PC-3 (cell line): ENCODE results near the gene GABARAPL2. TPM values are rescaled to one million over a fixed set of nuclear protein-coding genes. Genes with fewer than 3 reads are reported as not detected.

Experiments
- ATAC-seq: fragments of 200-7000 bp; cut with Tn5 transposase; 2 replicates; pipeline ENCODE4 v1.9.1; 2020; ENCODE audit warnings: mild to moderate bottlenecking, moderate library complexity
- BruUV-seq: library from RNA; stranded (reverse); fragments of 400-500 nt; replicated peaks from 2 replicates; lab custom pipeline; 2021; lab: Mats Ljungman, UMichigan
- CTCF ChIA-PET: fragments of 300-600 bp; sonication (Branson Sonifier 250); formaldehyde crosslinking; loops from one replicate; lab custom pipeline; 2022; ENCODE audit warnings: antibody characterized with exemption; lab: Charles Lee
- POLR2A ChIA-PET: fragments of 300-600 bp; sonication (Branson Sonifier 250); formaldehyde crosslinking; loops from one replicate; lab custom pipeline; 2022; ENCODE audit warnings: antibody characterized with exemption; ENCODE audit not compliant: unreplicated experiment; lab: Charles Lee
- DNase-seq: peaks from one replicate; pipeline ENCODE4 v3.0.0-alpha.2; 2015
- H2AFZ ChIP-seq: fragments of 300-600 bp; sonication (generic); 2 replicates; pipeline ENCODE4 v1.6.0; 2016; ENCODE audit warnings: antibody characterized with exemption, low read length
- H3F3A ChIP-seq: fragments of 300-600 bp; sonication (generic); one replicate; pipeline ENCODE4 v1.6.0; 2017; ENCODE audit warnings: antibody characterized with exemption, low read length, control low read depth, mild to moderate bottlenecking; ENCODE audit not compliant: unreplicated experiment
- H3K27ac ChIP-seq: fragments of 300-600 bp; sonication (generic); 2 replicates; pipeline ENCODE4 v1.5.1; 2016; ENCODE audit warnings: mild to moderate bottlenecking, low read length
- H3K27me3 ChIP-seq: fragments of 300-600 bp; sonication (generic); 2 replicates; pipeline ENCODE4 v1.6.1; 2016; ENCODE audit warnings: low read length, mixed read lengths
- H3K36me3 ChIP-seq: fragments of 300-600 bp; sonication (generic); 2 replicates; pipeline ENCODE4 v1.6.1; 2016; ENCODE audit warnings: low read depth, mixed run types, low read length, mixed read lengths
- H3K4me1 ChIP-seq: fragments of 300-600 bp; sonication (generic); 2 replicates; pipeline ENCODE4 v1.5.1; 2016; ENCODE audit warnings: low read length; ENCODE audit not compliant: insufficient read depth
- H3K4me2 ChIP-seq: fragments of 300-600 bp; sonication (generic); 2 replicates; pipeline ENCODE4 v1.6.0; 2016; ENCODE audit warnings: low read length
- H3K4me3 ChIP-seq: fragments of 300-600 bp; sonication (generic); 2 replicates; pipeline ENCODE4 v1.5.1; 2016; ENCODE audit warnings: mild to moderate bottlenecking, low read length, mixed read lengths
- H3K79me2 ChIP-seq: fragments of 300-600 bp; sonication (generic); 2 replicates; pipeline ENCODE4 v1.6.1; 2017; ENCODE audit warnings: low read length, mixed read lengths
- H3K9ac ChIP-seq: fragments of 300-600 bp; sonication (generic); 2 replicates; pipeline ENCODE4 v1.6.0; 2016; ENCODE audit warnings: mild to moderate bottlenecking, low read length
- H3K9me2 ChIP-seq: fragments of 300-600 bp; sonication (generic); replicated peaks from 2 replicates; pipeline ENCODE4 v1.6.1; 2016; ENCODE audit warnings: mixed run types, low read length, mixed read lengths
- H3K9me3 ChIP-seq: fragments of 300-600 bp; sonication (generic); 2 replicates; pipeline ENCODE4 v1.6.1; 2016; ENCODE audit warnings: low read length, mixed read lengths
- H4K20me1 ChIP-seq: fragments of 300-600 bp; sonication (generic); 2 replicates; pipeline ENCODE4 v1.6.1; 2016; ENCODE audit warnings: low read length, mixed read lengths
- CTCF ChIP-seq: fragments of 300-600 bp; sonication (generic); conservative IDR thresholded peaks from 2 replicates; pipeline ENCODE4 v1.5.1; 2017; ENCODE audit warnings: antibody characterized with exemption, low read depth, mild to moderate bottlenecking, low read length
- EZH2 ChIP-seq: fragments of 300-600 bp; sonication (generic); IDR thresholded peaks from one replicate; pipeline ENCODE4 v1.6.1; 2017; ENCODE audit warnings: antibody characterized with exemption, mild to moderate bottlenecking, low read length; ENCODE audit not compliant: unreplicated experiment
- EZH2phosphoT487 ChIP-seq: fragments of 300-600 bp; sonication (generic); IDR thresholded peaks from 2 replicates; pipeline ENCODE4 v1.6.1; 2018; ENCODE audit warnings: mild to moderate bottlenecking, antibody characterized with exemption, low read length, borderline replicate concordance
- intact Hi-C: fragments of 100-400 bp; cut with micrococcal nuclease; formaldehyde crosslinking; loops from 2 replicates; pipeline ENCODE4 v1.9.0; 2023
- total RNA-seq: library from RNA; depleted of rRNA; stranded (reverse); fragments of >200 nt; gene quantifications from 2 replicates; pipeline ENCODE4 v1.2.3, GENCODE V29; 2014

Gene GABARAPL2
- total RNA-seq, 1 experiment from 2014 or later = 24.7 TPM

GRCh38 chr16:75584108-75584507, 17.9 kb downstream of the GABARAPL2 start:
- TF ChIP-seq EZH2phosphoT487 = no peak
- TF ChIP-seq EZH2 = no peak
- no peak for TF ChIP-seq CTCF
- H3K27me3 ChIP-seq = no peaks in the 10 kb centered on the region
- H3K27ac ChIP-seq = no peak overlapping the region
- no peaks in the 10 kb centered on the region for H3K36me3 ChIP-seq
- no peaks in the 10 kb centered on the region for H3K9me3 ChIP-seq
- POLR2A ChIA-PET = no interaction called here
- no peaks in the 10 kb centered on the region for H3K4me1 ChIP-seq
- intact Hi-C loops = no loop called here
- no peaks in the 10 kb centered on the region for H3F3A ChIP-seq
- CTCF ChIA-PET = no interaction called here
- ATAC-seq (no peak), DNase-seq (no peak)
- no peak overlapping the region for H3K4me3 ChIP-seq
- no peaks in the 10 kb centered on the region for H4K20me1 ChIP-seq
- BruUV-seq = no TSS peak
- no peak overlapping the region for H2AFZ ChIP-seq
- no peak overlapping the region for H3K9ac ChIP-seq
- no peaks in the 10 kb centered on the region for H3K9me2 ChIP-seq
- H3K4me2 ChIP-seq = no peak overlapping the region
- no peaks in the 10 kb centered on the region for H3K79me2 ChIP-seq

- no TSS peak for BruUV-seq
- H3K79me2 ChIP-seq = no peaks in the 10 kb centered on the region
- ATAC-seq = no peak
- H3K4me1 ChIP-seq = peaks cover under 1% of the 10 kb centered on the region; the same call in 1 of the 2 replicates
- no peaks in the 10 kb centered on the region for H3K27me3 ChIP-seq
- H3K4me3 ChIP-seq = no peak overlapping the region
- DNase-seq = no peak
- no peak for TF ChIP-seq CTCF
- no peak for TF ChIP-seq EZH2phosphoT487
- TF ChIP-seq EZH2 = no peak
- H3F3A ChIP-seq = no peaks in the 10 kb centered on the region
- H2AFZ ChIP-seq = no peak overlapping the region
- no peak overlapping the region for H3K9ac ChIP-seq
- ChIA-PET POLR2A (no interaction called here), CTCF (no interaction called here)
- intact Hi-C loops = no loop called here
- H3K27ac ChIP-seq = no peak overlapping the region
- H3K4me2 ChIP-seq = no peak overlapping the region
- H3K9me3 ChIP-seq = no peaks in the 10 kb centered on the region
- no peaks in the 10 kb centered on the region for H3K36me3 ChIP-seq
- H3K9me2 ChIP-seq = no peaks in the 10 kb centered on the region
- no peaks in the 10 kb centered on the region for H4K20me1 ChIP-seq
These were observed 22.5 kb downstream of the GABARAPL2 start for GRCh38 chr16:75588716-75589115.

GRCh38 chr16:75589306-75589705, 23.1 kb downstream of the GABARAPL2 start:
- Histone ChIP-seq H3K4me2 (no peak overlapping the region), H2AFZ (no peak overlapping the region), H3F3A (no peaks in the 10 kb centered on the region), H3K9me2 (no peaks in the 10 kb centered on the region), H3K4me3 (no peak overlapping the region), H3K79me2 (no peaks in the 10 kb centered on the region), H3K9ac (no peak overlapping the region), H3K9me3 (no peaks in the 10 kb centered on the region), H3K36me3 (no peaks in the 10 kb centered on the region), H3K4me1 (peaks cover 7% of the 10 kb centered on the region), H4K20me1 (no peaks in the 10 kb centered on the region), H3K27me3 (no peaks in the 10 kb centered on the region), H3K27ac (no peak overlapping the region)
- intact Hi-C loops = no loop called here
- POLR2A ChIA-PET = no interaction called here
- CTCF ChIA-PET = no interaction called here
- ATAC-seq (no peak), DNase-seq (no peak)
- BruUV-seq = no TSS peak
- no peak for TF ChIP-seq CTCF
- no peak for TF ChIP-seq EZH2phosphoT487
- no peak for TF ChIP-seq EZH2
